NCI-H1105 treated with DMSO at 0.1 percent for 48 hours (cell line): ENCODE data around the gene NTNG2.

Experiments
- DNase-seq: peaks from one replicate; lab custom pipeline; 2025; lab: John Stamatoyannopoulos, UW

Gene NTNG2

DNA sequence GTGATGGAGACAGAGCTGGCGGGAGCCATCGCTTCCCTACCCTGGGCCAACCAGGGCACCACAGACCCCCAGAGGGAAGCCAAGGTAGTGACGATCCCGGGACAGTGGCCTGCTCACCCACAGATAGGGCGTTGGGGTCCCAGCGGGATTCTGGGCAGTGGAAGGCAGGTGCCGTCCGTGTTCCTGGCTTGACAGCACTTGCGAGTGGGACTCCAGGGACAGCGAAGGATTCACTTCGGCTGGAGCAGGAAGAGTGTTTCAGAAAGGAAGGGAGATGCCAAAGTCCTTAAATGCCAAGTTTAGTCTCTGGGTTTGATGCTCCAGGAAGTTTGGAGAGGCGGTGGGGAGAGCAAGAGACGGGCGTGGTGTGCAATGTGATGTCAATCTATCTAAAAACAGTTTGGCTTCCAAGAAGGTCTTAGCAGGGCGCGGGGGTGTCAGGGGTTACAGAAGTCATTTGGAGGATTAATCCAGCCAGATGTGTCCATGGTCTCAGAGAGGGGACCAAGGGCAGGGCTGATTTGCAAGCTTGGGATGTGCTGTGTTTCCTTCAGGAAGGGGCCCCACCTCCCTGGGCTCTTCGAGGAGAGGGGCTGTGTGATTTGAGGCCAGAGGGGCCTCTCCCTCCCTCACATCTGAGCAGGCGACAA is 74.9 kb downstream of the NTNG2 start:
- no peak for DNase-seq

DNA sequence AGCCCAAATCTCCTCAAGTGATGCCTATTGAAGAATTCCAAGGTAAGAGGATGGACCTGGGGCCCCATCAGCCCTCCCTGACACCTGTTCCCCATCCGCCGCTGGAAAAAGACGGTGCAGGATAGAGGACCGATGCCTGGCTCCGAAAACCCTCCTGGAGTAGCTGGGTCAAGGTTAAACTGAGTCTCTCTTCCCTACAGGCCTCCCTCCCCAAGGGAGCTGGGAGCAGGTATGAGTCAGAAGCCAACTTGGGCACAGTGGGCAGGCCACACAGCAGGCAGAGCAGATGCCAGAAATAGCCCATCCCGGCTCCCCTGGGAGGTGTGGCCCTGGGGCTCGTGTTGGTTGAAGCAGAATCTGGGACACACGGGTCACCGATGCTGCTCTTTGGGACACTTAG is 75.6 kb downstream of the NTNG2 start:
- DNase-seq, result no peak

DNA sequence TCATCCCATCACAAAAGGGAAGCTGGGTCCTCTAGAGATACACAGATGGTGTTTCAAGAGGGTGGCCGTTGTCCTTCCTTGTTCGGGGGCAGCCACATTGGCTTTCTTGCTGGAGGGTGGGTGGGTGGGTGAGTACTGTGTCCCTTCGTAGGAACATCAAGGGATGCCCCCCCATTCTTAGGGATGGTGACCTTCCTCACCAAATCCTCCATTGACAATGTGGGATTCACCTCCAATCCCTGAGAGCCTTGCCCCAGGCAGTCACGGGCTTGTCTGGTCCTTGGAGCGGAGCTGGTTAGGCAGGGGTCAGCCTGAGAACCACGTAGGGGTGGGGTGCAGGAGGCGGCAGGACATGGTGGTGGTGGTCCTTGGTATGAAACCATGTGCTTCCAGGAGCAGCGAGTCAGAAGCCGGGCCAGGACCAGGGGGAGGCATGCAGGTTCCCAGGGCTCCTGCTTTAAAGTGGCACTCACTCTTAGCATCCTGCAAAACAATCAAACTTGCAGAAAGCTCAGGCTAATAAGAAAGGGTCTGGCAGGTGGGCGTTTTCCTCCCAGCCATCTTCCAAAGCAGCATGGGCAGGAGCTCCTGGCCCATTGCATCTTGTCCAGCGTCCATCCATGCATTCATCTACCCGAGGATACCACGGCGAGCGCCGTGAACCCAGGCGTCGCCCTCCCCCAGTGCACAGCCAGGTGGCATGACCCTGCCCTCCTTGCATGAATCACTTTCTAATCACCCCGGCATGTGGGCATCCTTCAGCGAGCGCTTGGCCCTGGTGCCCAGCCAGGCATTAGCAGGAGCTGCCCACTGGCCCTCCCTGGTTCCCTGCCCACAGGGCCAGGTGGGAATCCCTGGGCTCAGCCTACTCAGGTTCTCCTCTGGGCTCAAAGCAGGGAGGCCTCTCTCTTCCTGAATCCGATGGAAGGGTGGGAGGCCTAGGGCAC is 76.4 kb downstream of the NTNG2 start:
- no peak for DNase-seq

DNA sequence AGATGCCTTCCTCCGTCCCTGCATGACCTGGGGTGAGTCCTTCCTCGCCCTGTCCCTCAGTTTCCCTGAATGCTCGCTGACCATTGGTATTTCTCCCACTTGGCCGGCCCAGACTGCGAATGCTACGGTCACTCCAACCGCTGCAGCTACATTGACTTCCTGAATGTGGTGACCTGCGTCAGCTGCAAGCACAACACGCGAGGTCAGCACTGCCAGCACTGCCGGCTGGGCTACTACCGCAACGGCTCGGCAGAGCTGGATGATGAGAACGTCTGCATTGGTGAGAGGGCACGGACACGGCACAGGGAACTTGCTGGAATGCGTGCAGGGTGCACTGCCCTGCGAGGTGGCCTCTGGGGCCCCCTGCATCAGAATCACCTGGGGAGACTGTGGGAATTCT is 77.1 kb downstream of the NTNG2 start:
- no peak for DNase-seq

DNA sequence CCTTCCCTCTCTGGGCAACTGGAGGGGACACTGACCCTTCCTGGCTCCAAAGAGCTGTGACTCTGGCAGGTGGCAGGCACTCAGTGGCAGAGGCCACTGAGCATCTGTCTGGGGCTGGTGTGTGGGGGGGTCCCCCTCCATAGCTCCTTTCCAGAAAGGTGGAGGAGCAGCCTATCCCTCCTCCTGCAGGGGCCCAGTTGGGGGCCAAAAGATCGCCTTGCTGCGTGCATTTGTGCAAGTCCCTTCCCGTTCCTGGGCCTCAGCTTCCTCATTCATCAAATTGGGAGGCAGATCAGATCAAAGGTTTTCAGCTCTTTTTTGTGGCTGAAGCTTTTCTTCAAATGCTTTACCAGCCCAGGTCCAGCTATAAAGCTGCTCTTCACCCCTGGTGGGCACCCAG is 77.7 kb downstream of the NTNG2 start:
- DNase-seq, result no peak

DNA sequence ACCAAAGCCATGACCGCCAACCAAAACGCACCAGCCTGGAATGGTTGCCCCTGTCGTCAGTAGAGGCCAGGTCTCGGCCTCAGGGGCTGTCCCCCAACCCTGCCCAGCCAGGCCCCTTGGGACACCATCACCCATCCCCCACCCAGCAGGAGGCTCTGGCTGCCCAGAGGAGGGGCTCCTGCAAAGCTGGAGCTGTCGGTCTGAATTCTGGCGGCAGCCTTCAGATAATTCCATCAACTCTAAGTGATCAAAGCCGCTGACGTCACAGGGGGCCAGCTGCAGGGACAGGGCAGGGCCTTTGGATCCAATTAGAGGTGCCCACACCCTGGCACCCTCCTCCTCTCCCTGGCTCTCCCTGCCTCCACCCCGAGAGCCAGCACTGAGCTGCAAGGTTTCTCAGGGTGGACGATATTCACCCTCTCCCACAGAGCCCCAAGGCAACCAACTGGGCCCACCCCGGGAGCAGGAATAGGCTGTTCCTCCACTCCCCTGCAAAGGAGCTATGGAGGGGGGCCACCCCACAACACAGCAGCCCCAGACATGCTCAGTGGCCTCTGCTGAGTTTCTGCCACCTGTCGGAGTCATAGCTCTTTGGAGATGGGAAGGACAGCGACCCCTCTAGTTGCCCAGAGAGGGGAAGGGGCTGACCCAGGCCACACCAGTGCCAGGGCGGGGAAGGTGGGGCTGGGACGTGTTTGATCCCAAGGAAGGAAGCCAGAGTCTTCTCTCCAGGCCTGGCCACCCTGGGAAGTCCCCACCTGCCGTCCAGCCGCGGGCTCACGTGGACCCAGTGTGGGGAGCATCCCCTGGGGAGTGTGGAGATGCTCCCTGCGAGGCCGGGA is 78.4 kb downstream of the NTNG2 start:
- no peak for DNase-seq

DNA sequence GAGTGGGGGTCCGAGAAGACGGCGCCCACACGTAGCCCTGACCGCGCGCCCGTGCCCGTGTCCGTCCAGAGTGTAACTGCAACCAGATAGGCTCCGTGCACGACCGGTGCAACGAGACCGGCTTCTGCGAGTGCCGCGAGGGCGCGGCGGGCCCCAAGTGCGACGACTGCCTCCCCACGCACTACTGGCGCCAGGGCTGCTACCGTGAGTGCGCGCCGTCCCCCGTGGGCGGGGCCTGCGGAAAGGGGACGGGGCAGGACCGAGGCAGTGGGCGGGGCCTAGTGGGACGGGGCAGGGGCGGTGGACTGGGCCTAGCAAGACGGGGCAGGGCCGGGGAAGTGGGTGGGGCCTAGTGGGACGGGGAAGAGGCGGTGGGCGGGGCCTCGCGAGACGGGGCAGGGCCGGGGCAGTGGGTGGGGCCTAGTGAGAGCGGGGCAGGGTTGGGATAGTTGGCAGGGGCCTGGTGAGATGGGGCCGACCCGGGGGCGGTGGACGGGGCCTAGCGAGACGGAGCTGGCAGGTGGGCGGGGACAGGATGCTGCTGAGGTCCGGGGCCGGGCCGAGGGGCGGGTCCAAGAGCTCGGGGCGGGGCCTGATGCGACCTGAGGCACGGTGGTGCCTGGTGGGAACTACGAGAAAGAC is 79.1 kb downstream of the NTNG2 start:
- no peak for DNase-seq

DNA sequence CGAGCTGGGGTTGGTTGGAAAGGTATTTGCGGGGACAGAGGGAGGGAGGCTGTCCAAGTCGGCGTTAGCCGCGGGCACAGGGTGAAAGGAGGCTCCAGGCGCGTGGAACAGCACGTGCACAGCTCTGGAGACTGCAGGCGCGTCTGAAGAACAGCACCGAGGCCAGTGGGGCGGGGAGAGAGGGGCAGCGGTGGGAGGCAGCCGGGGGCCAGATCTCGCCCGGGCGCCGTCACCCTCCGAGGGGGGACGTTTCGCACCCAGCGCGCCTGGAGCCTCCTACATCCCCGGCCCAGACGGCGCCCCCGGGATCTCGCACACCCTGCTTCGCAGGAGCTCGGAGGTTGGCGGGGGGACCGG is 79.6 kb downstream of the NTNG2 start:
- peak; percentile 45 for DNase-seq

DNA sequence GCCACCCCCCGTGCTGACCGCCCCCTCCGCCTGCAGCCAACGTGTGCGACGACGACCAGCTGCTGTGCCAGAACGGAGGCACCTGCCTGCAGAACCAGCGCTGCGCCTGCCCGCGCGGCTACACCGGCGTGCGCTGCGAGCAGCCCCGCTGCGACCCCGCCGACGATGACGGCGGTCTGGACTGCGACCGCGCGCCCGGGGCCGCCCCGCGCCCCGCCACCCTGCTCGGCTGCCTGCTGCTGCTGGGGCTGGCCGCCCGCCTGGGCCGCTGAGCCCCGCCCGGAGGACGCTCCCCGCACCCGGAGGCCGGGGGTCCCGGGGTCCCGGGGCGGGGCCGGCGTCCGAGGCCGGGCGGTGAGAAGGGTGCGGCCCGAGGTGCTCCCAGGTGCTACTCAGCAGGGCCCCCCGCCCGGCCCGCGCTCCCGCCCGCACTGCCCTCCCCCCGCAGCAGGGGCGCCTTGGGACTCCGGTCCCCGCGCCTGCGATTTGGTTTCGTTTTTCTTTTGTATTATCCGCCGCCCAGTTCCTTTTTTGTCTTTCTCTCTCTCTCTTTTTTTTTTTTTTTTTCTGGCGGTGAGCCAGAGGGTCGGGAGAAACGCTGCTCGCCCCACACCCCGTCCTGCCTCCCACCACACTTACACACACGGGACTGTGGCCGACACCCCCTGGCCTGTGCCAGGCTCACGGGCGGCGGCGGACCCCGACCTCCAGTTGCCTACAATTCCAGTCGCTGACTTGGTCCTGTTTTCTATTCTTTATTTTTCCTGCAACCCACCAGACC is 80.2 kb downstream of the NTNG2 start:
- DNase-seq, result peak; percentile 29

DNA sequence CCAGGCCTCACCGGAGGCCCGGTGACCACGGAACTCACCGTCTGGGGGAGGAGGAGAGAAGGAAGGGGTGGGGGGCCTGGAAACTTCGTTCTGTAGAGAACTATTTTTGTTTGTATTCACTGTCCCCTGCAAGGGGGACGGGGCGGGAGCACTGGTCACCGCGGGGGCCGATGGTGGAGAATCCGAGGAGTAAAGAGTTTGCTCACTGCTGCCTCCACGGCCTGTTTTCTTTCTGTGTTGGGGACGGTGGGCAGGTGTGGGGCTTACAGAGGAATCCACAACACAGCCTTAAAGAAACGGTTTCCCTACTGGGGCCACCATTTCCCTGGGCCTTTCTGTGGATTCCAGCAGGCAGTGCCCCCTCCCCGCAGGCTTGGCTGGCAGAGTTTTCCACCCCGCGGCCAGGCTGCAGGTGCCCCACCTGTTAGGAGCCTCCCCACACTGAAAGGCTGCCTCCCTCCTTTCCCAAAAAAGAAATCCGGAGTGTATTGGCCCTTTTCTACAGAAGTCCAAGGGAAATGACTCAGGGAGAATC is 80.8 kb downstream of the NTNG2 start:
- DNase-seq, result no peak

DNA sequence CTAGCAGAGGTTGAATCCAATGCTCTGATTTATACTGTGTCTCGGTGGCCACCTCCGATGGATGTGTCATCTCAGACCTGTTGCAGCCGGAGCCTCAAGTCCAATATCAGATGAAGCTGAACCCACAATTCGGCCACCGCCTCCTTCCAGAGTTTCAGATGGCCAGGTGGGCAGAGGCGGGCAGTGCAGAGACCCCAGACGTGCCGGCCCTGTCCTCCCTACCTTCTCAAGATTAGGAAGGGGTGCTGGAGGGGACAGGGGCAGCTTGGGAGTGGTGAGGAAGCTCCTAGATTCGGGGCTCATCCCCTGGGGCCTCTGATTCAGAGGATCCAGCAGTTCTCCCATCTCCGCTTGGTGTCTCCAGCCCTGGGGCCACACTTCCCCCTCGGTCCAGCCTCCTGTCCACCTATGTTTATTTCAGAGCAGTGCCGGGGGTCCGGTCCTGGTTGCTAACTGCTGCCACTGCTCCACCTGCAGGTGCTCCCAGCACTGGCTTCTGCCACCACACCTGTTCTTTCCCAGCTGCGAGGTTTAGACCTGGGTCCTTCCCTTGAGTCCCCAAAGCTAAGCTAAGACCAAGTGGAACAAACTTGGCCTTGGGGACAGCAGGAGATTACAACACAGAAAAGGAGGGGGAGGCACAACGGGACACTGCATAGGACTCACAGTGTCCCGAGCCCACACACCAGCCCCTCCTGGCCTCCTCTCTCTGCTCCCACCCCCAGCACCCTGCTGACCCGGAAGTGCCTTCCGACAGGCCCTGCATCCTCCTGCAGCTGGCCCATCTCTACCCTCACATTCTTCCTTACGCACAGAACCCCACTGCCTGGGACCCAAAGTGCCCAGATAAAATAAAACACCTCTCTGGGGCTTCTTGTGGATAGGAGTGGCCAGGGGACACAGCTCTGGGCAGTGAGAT is 81.6 kb downstream of the NTNG2 start:
- no peak for DNase-seq

DNA sequence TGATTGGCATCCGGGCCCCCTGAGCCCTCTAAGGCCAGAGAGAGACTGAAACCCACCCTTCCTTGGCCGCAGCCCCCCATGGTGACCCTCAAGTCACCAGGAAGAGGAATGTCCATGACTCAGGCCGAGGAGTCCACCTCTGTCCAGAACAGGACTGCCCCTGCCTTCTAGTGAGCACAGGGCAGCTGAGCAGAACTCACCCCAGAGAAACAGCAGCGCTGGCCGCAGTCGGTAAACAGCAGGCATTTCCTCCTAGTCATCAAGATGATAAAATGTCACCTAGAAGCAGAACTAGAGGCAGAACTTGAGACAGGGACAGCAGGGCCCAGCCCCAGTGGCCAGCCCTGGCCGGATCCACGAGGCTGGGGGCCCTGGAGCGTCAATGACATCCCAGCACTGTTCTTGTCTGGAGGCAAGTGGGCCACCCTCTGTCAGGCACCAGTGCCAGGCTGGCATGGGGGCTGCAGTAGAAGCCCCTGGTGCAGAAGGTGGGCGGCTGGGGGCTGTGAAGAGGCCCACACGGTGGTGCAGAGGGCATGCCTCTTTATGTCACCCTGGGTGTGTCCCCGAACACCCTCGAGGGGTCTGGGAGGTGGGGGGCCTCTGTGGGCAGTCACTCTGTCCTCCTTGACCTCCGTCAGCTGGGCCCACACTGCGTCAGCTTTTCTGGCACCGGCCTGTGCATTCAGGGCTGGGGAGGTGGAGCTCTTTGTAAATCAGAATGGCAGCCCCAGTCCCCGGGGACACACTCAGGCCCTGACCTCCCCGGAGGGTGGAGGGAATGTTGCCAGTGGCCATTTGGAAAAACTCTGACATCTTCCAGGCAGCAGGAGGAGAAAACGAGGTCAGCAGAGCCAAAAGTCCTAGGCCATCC is 83.0 kb downstream of the NTNG2 start:
- no peak for DNase-seq

DNA sequence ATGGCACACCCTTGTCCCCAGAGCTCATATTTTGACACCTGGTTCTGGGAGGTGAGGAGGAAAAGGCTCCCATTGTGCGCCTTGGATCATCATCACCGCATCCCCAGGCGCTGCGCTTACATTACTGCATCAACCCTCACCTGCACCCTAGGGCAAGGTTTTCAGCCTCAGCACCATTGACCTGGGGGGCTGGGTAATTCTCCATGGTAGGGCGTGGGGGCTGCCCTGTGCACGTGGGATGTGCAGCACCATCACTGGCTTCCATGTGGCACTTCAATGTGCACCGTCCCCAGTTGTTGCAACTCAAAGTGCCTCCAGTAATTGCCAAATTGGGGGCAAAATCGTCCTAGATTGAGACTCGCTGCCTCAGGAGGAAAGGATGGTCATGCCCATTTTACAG is 83.6 kb downstream of the NTNG2 start:
- no peak for DNase-seq

DNA sequence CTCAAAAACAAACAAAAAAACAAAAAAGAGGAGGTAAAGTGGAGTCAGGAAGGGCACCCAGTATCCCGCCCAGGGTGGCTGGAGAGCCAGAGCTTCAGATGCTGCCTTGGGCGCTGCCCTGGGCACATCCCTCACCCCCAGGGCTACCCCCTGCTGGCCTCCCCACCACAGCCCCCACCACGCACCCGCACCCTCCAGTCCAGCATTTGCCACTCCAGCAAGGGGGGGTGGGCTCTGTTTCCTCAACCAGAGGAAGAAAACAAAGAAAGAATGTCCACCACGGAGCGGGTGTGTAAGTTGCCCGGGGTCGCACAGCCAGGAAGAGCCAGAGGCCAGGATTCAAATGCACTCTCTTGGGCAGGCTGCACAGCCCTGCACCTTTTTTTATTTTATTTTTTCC is 86.1 kb downstream of the NTNG2 start:
- no peak for DNase-seq

DNA sequence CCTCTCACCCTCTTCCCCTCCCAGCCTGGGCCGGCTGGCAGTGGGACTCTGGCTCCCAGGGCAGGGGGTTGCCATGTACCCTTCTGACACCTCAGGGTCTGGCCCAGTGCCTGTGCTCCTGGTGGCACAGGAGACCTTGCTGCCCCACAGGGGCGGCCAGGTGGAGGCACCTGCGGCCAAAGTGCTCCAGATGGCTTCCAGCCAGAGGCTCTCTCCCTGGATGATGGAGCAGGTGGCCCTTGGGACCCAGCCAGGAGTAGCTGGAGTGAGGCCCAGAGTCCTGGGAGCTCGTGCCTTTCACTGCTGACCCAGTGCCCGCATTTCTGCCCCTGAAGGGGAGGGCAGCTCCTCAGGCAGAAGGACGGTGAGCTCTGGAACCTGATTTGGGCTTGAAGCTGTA is 87.3 kb downstream of the NTNG2 start:
- DNase-seq, result peak; percentile 68

DNA sequence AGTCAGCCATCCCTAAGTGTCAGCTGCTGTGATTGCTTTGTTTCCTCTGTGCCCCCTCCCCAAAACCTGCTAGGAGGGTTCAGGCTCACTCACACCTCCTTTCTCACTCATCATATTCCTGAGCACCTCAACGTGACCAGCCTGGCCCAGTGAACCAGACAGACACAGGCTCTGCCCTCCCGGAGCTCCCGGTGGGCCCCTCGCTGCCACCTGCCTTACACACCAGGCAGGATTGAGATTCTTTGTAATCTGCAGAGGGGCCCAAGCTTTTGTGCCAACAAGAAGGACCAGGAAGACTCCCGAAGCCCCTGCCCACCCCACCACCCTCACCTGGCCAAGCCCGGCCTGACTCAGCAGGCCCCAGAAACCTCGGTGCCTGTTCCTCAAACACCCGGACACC is 87.8 kb downstream of the NTNG2 start:
- DNase-seq, result no peak

DNA sequence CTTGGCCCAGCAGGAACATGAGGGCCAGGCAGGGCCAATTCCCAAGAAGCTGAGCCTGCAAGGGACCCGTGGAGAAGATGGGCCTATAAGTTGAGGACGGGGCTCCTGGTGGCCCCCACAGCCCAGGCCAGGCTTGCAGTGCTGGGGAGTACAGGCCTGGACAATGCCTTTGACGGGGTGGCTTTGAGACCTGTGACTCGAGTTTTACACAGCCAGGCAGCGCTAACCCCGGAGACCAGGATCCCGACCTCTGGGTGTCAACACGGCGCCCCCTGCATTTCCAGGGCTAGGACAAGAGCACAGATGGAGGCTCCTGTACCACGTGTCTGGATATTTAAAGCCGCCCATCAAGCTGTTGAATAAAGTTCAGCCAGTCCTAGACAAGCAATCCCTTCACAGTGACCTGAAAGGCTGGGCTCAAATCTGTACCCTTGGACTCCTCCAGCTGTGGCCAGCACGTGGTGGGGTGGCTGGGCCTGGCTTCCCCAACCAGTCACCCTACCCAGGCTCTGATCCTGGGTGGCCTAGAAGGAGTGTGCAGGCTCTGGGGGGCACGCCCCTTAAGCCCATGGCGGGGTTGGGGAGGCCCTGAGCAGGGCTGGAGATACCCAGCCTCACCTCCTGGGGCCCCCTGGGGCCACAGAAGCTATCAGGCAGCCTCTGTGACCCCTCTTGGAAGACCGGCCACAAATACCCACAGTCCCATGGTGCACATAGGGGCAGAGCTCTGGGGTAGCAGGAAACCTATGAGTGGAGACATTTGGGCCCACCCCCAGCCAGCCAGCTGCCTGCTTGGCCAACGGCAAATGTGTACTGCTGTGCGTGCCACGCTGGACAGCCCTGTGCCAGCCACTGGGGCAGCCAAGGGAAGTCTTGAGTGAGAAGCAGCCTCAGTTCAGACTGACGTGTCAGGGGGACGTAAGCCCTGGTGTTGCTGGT is 88.7 kb downstream of the NTNG2 start:
- no peak for DNase-seq

DNA sequence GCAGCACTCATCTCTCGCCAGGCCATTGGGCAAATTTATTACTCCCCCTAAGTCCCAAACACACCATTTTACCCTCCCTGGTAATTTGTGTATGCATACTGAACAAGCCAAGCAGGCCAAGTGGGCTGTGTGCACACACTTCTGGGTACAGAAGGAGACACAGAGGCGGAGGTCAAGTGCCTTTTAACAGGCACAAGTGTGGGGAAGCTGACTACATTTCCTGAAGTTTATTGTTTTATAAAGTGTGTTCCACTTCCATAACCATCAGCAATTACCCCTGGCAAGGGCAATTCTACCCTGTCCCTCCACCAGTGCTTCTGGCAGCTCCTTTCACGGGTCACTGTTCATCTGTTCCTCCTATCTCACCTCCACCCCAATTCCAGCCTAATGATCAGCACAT is 99.0 kb downstream of the NTNG2 start:
- no peak for DNase-seq
